Pons (tissue), 1 donor: ENCODE data around the gene GPC2.
"Not testable (repeated sequence)": the region's sequence is repeated elsewhere in the genome, so short reads cannot be mapped to it uniquely, and the experiment has no call there.

Experiments used
- DNase-seq: peaks from one replicate; pipeline ENCODE4 v3.0.0-alpha.2; 2016; ENCODE audit warnings: low spot score

GPC2 gene, protein sequence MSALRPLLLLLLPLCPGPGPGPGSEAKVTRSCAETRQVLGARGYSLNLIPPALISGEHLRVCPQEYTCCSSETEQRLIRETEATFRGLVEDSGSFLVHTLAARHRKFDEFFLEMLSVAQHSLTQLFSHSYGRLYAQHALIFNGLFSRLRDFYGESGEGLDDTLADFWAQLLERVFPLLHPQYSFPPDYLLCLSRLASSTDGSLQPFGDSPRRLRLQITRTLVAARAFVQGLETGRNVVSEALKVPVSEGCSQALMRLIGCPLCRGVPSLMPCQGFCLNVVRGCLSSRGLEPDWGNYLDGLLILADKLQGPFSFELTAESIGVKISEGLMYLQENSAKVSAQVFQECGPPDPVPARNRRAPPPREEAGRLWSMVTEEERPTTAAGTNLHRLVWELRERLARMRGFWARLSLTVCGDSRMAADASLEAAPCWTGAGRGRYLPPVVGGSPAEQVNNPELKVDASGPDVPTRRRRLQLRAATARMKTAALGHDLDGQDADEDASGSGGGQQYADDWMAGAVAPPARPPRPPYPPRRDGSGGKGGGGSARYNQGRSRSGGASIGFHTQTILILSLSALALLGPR

DNA sequence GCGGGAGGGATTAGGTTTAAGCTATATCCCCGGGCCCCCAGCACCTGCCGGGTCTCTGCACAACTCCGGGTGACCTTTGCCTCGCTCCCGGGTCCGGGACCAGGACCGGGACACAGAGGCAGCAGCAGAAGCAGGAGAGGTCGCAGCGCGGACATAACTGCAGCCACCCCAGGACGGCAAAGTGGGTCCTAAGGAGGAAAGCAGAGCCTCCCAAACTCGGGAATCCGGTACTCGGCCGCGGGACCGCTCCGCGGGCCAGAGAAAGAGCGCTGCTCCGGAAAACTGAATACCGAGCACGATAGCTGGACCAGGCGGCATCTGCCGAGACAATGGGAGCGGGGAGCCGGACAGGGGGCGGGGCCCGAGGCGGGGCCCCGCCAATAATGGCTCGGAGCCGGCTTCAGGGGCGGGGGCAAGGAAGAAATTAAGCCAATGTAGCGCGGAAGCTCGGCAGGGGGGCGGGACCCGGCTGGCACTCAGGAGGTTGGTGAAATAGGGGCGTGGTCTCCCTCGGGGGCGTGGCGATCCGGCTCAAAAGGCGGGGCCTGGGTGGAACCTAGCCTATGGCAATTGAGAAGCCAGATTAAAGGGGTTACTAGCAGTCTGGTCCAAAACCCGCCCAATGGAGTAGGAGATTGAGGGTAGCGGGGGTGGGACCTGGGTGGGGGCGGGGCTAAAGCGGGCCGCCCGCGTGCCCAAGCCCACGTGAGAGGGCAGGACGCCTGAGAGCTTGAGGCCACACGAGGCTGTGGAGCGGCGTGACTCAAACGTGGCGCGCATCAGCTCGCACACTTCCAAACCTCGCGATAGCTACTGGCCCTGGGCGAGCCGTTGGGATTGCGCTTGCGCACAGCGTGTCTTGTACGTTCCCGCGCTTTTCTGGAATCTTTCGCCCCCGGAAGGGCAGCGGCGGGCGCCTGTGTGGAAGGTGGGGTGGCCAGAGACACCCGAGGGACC lies at the start of gene GPC2, which contains the start of gene STAG3:
Gene GPC2 (minus strand): TSS at position 337 of the 957 bp plus-strand sequence. CDS start 182 bp downstream, at position 155.
Gene STAG3 (plus strand): TSS at position 874 of the 957 bp plus-strand sequence. CDS start 2,639 bp downstream, outside the sequence.
- DNase-seq: peak; percentile 92

DNA sequence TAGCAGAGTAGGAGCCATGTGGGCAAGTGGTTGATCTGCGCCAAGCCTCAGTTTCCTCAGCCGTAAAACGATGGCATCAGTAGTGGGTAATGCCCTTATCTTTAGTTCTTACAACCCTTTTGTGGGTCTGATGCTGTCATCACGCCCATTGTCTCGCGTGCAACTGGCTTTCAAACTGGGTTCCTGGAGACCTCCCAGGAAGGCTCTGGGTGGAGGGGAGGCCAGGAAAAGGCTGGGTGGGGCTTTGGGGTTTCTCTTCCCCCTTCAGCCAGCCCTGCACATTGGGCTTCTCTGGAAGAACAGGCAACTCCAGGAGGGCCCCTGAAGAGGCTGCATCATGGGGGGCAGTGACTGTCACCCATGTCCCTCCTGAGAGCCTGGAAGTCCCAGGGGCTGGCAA lies 47.7 kb upstream of the GPC2 start:
- not testable (repeated sequence) for DNase-seq

DNA sequence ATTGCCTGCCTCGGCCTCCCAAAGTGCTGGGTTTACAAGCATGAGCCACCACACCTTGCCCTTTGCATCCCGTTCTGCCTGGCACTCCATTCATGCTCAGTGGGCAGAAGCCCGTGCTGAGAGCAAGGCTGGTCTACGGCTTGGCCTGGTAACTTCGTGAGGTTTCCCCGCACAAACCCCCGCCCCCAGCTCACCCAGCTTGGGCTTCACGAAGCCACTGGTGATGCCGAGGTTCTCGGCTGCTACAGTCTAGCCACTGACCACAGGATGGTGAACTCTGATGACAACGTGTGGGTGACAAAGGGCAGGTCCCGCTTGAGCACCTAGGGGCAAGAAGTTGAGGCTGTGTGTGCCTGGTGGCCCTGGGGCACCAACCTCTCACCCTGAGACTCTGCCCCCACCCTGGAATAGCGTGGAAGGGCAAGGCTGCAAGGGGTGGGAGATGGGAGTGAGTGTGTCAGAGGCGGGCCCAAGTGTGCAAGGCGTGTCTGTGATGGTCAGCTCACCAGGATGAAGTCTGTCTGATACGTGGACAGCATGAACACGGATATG lies 46.3 kb upstream of the GPC2 start:
- DNase-seq: not testable (repeated sequence)

DNA sequence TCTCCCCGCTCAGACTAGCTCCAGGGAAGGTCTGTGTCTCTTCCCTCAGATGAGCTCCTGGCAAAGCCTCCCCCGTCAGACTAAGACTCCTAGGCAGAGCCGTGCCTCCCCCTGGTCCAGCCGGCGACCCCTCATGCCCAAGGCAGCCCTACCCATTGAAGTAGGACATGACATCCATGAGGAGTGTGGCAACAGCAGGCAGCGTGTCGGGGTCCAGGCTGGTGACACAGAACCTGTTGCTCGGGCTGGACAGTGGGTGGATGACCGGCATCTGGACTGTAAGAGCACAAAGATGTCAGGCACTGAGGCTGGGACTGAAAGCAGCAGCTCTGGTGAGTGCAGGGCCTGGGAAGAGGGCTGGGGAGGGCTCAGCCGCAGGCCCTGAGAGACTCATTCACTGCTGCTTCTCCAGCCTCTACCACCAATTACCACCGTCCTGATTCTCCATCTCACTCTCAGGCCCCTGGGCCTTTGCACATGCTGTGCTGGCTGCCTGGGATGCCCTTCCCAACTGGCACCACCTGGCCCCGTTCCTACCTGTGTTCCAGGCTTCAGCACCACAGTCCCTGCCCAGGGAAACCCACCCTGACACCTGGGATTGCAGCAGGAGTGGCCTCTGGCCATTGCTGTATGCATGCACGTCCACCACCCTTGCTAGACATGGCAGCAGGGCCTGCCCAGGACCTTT lies 45.4 kb upstream of the GPC2 start:
- no peak for DNase-seq

DNA sequence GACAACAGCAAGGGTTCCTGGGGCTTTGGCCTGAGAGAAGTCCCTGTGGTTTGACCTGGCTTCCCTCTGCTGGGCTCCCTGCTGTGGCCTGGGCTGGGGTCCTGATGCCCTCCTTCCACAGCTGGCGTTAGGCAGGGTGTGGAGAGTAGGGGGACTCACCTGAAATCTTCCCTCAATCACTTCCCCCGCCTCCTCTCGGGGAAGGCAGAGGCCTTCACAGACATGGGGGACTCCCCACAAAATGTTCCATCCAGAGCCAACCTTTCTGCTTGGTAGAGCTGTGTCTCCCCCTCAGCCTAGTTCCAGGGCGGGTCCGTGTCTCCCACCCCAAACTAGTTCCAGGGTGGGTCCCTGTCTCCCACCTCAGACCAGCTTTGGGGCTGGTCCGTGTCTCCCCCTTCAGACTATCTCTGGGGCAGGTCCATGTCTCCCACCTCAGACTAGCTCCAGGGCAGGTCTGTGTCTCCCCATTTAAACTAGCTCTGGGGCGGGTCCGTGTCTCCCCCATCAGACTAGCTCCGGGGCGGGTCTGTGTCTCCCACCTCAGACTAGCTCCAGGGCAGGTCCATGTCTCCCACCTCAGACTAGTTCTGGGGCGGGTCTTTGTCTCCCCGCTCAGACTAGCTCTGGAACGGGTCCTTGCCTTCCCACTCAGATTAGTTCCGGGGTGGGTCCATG lies 44.7 kb upstream of the GPC2 start:
- no peak for DNase-seq

DNA sequence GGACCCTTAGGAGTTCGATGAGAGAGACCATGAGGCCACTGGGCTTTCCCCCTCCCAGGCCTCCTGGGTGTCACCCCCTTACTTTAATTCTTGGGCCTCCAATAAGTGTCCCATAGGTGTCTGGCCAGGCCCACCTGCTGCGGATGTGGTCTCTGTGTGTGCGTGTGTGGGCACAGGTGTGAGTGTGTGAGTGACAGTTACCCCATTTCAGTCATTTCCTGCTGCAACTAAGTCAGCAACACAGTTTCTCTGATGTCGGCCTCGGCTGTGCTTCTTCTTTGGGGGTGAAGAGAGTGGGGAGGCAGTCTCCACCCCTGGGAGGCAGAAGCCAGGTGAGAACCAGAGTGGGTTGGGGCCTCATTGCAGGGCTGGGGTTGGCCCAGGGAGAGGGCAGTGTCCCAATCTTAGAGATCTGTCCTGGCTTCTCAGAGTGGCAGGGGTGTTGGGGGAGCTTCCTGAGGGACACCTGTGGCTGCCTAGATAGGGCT lies 44.1 kb upstream of the GPC2 start:
- no peak for DNase-seq

DNA sequence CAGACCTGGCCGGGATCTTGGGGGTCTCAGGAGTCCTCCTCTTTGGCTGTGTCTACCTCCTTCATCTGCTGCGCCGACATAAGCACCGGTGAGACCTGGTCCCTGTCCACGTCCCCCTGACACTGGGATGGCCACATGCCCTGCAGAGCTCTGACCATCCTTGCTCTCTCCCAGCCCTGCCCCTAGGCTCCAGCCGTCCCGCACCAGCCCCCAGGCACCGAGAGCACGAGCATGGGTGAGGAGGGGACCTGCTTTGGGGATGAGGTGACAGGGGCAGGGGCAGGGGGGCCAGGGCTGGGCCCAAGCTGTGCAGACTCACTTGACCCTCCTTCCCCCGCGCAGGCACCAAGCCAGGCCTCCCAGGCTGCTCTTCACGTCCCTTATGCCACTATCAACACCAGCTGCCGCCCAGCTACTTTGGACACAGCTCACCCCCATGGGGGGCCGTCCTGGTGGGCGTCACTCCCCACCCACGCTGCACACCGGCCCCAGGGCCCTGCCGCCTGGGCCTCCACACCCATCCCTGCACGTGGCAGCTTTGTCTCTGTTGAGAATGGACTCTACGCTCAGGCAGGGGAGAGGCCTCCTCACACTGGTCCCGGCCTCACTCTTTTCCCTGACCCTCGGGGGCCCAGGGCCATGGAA lies 43.5 kb upstream of the GPC2 start:
- no peak for DNase-seq

DNA sequence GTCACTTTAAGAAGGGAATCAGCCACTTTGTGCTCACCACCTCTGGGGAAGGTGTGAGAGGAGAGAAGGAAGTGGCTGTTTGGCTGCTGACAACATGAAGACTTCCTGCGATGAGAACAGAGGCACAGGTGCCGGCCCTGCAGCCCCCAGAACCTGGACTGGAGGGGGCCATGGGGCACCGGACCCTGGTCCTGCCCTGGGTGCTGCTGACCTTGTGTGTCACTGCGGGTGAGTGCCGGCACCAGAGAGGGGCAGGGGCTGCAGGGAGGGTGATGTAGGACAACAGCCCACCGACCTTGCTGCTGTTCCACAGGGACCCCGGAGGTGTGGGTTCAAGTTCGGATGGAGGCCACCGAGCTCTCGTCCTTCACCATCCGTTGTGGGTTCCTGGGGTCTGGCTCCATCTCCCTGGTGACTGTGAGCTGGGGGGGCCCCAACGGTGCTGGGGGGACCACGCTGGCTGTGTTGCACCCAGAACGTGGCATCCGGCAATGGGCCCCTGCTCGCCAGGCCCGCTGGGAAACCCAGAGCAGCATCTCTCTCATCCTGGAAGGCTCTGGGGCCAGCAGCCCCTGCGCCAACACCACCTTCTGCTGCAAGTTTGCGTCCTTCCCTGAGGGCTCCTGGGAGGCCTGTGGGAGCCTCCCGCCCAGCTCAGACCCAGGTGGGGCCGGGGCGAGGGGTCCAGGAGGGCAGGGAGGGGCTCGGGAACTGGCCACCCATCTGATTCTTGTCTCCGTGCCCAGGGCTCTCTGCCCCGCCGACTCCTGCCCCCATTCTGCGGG lies 42.8 kb upstream of the GPC2 start, which contains the start of gene PVRIG:
Gene PVRIG (plus strand): TSS at position 149 of the 785 bp plus-strand sequence. CDS start 22 bp downstream, at position 171.
- DNase-seq: not testable (repeated sequence)

DNA sequence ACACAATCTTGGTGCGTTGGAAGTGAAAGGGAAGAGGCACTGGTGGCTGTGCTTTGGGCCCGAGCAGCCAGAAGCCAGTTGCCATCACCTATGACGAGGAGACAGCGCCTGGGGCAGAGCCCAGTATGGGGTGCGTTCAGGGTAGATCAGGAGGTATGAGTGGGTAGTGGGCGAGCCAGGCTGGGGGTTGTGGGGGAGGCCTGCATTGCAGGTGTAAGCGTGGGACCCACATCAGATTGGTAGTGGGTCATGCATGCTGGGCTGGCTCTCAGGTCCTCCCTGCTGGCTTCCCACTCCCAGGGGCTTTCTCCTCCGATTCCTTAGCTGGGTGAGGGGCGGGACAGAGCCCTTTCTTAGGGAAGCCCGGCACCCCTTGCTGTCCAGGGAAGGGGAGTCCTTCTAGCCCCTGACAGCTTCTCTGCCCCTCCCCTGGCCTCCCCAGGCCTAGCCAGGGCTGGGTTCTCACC lies 42.1 kb upstream of the GPC2 start:
- DNase-seq: no peak

DNA sequence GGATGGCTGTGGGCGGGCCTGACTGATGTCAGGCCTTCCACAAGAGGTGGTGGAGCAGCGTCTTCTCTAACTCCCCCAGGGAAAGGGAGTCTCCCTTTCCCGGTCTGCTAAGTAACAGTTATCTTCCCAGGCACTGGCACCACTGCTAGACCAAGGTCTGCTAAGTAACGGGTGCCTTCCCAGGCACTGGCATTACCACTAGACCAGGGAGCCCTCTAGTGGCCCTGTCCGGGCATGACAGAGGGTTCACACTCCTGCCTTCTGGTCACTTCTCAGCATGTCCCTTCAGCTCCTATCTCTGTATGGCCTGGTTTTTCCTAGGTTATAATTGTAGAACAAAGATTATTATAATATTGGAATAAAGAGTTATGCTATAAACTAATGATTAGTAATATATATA lies 40.8 kb upstream of the GPC2 start:
- DNase-seq: peak; percentile 58

DNA sequence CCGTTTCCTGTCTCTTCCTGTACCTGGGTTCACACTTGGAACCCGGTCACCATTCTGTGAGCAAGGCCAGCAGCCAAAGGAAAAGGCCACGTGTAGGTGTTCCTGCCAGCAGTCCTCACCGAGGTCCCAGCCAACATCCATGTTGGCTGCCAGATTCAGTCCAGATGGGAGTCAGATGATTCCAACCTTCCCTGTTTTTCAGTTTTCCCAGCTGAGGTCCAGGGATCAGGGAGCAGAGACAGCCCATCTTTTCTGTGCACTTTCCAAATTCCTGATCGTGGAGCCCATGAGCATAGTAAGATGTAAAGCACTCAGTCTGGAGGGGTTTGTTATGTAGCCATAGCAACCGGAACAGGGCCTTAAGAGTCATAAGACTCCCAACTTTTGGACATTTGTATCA lies 38.7 kb upstream of the GPC2 start:
- DNase-seq: peak; percentile 57

DNA sequence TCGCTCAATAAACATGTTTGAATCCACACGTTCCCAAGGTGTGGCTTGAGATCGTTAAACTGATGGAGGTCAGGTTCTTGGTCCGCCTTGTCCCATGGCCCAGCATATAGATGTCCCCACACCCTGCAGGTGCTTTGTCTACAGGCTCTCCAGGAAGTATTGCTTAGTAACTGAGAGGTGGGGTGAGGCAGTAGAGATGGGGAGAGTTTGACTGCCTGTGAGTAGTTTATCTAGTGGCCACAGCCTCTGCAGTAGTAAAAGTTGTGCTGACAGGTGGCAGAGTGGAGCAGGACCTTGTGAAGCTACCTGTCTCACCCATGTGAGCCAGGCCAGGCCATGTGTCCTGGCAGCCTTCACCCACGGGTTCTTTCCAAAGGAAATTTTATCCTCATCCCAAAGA lies 37.2 kb upstream of the GPC2 start:
- DNase-seq: not testable (repeated sequence)

DNA sequence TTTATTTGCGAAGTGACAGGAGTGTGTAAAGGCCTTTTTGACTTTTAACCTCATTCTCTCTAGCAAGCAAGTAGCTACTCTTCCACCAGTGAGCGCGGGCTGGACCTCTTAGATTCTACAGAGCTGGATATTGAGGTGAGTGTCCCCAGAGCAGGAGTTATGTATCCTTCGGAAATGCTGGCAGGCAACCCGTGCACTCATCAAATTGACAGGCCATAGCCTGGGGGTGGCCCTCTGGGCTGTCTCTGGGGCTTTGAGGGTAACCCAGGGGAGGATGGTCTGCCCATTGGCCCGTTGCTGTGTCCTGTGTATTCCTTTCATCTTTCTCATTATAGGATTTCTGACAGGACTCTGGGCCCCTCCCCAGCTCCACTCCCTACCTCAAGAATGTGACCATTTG lies 36.5 kb upstream of the GPC2 start:
- DNase-seq: no peak

DNA sequence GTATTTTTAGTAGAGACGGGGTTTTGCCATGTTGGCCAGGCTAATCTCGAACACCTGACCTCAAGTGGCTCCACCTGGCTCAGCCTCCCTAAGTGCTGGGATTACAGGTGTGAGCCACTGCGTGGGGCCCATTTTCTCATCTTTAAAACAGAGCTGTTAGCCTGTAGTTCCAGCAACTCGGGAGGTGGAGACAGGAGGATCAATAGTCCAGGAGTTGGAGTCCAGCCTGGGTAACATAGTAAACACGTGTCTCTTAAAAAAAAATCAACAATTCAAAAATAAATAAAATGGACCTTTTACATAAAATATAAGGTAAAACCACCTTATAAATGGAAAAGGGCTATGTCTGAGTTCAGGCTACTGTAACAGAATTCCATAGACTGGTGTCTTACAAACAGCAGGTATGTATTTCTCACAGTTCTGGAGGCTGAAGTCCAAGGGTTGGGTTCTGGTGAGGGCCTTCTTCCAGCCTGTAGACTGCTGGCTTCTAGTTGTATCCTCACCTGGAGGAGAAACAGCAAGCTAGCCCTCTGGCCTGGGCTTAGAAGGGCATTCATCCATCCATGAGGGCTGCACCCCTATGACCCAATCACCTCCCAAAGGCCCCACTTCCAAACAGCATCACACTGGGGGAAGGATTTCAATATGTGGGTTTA lies 35.6 kb upstream of the GPC2 start:
- no peak for DNase-seq

DNA sequence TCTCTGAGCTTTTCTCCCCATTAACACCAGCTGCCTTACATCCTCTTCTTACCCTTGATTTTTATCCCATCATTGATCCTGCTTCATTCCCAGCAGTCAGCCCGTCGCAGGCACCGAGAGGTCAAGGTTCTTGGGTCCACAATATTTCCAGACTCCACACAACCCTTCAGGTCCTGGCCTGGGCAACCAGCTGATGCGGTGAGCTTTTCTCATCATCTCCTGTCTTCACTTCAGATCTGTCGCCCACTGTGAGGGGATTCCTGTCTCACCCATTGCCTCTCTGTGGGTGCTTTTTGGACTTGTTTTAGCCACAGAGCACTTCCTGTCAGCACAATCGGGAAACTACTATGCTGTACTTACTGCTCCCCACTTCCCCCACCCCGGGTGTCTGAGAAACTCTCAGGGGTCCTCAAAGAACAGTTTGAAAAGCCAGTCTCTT lies 34.2 kb upstream of the GPC2 start:
- DNase-seq: no peak

DNA sequence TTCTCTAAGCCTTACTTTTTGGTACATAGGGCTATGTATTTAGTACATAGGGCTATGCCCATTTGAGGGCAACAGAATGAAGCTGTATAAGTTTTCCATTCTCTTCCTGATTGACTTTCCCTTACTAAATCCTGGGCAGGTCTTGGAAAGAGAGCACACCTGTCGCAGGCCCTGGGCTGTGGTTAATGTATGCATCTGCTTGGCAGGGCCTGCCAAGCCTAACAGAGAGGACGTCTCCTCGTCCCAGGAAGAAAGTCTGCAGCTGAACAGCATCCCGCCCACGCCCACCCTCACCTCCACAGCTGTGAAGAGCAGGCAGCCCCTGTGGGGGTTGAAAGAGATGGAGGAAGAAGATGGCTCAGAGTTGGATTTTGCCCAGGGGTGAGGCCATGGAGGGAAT lies 33.6 kb upstream of the GPC2 start:
- no peak for DNase-seq

DNA sequence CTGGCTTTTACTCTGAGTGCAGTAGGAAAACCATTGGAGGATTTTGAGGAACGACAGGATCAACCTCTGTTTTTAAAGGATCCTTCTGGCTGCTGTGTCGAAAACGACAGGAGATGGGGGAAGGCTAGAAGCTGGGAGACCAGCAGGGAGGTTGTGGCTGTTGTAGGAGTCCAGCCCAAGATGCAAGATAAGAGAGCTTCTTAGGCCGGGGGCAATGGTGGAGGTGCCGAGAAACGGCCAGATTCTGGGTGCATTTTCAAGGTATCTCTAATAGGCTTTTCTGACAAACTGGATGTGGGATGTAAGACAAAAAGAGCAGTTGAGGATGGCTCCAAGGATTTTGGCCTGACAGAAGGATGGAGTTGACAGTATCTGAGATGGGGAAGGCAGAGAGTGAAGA lies 32.3 kb upstream of the GPC2 start:
- DNase-seq: no peak

DNA sequence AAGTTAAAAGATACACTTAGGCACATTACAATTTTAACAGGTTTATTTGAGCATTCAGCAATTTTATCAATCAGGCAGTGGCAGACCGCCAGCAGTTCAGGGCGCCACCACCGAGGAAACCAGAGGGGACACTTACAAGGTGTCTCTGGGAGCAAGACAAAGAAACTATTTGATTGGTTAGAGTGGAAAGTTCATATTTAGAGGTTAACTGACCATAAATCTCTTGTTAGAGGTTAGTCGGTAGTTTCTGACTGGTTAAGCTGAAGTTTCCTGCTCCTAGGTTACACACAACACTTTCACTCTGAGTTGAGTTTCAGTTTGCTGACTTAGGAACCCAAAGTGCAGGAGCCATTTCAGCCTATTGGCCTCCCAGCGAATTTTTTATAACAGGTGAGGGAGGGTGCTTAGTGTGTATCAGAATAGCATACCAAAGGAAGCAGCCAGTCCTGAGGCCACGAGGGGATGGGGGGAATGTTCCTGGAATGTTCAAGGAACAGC lies 31.8 kb upstream of the GPC2 start:
- DNase-seq: no peak
